ENCODE results near the gene TBC1D8.

Gene TBC1D8

GRCh38 chr2:100993294-100993693, 157.9 kb downstream of the TBC1D8 start:
- no peak for DNase-seq

GRCh38 chr2:100992262-100992661, 158.9 kb downstream of the TBC1D8 start:
- DNase-seq: peak; percentile 55

- DNase-seq: no peak
These were observed 159.8 kb downstream of the TBC1D8 start for GRCh38 chr2:100991404-100991773.

DNA sequence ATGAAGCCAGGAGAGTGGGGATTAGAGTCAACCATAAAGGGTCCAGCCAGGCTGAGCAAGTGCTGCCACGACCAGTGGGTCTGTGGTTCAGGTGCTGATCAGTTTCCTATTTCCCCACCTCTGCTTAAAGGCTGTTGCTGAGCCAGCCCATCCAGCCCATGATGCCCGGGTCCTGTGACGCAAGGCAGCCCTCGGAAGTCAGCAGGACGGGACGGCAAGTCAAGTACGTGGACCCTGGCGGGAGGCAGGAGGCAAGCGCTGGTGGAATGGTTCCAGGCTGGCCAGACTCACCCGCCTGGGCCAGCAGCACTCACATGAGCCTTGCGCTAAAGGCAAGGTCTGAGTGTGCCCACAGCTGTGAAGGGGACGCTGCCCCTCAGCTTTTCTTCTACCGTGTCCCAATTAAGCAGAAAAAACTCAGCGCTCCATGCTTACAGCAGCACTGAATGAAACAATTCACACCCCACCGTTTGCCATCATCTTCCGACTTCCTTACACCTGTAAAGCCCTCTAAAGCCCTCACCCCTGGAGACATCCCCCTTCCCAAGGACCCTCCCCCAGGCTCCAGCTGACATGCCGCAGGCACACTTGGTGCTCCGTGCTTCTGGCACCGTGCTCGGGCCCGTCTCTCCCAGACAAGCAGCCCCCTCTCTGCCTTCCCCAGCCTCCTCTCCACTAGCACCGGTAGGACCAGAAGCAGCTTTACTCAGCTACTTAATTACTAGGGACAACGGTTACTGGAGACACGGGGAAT, 160.4 kb downstream of the TBC1D8 start:
- DNase-seq: no peak

GRCh38 chr2:100990166-100990565, 161.0 kb downstream of the TBC1D8 start:
- DNase-seq: no peak

- DNase-seq: no peak
These were observed 161.5 kb downstream of the TBC1D8 start for GRCh38 chr2:100989666-100990065.

DNA sequence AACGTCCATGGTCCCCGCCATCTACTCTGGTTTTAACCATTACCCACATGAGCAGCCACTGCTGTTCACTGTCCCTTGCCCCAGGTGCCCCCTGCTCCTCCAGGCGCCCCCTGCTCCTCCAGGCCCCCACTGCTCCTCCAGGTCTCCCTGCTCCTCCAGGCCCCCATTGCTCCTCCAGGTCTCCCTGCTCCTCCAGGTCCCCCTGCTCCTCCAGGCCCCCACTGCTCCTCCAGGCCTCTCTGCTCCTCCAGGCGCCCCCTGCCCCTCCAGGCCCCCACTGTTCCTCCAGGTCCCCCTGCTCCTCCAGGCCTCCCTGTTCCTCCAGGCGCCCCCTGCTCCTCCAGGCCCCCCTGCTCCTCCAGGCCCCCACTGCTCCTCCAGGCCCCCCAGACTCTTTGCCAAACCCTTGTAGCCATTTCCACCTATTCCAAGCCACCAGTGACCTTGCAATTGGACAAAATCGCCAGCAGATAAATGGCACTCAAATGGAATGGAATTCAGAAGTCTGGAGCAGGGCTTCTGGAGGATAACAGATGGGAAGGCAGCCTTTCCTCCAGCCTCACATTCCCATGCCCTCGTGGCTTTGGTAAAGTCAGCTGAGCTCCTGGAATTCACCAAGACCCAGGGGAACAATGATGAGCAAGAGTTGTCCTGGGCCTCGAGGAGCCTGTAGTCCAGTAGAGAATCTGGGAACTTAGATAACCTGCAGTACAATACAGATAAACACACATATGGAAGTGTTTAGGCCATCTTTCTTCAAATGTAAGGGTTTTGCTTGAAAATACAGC, 162.4 kb downstream of the TBC1D8 start:
- no peak for DNase-seq

DNA sequence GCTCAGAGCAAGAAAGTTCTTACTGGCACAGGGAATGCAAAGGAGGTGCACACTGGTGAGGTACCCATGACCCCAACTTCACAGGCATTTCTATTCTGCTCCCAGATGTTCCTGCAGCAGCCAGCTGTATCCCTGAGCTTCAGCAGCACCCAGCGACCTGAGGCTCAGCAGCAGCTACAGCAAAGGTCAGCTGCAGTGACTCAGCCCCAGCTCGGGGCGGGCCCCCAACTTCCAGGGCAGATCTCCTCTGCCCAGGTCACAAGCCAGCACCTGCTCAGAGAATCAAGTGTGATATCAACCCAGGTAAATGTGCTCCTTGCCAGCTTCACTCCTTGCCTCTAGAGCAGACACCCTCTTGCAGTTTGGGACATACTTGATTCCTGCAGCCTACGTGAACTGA, 163.2 kb downstream of the TBC1D8 start:
- no peak for DNase-seq

GRCh38 chr2:100987536-100987935, 163.6 kb downstream of the TBC1D8 start:
- DNase-seq: no peak

GRCh38 chr2:100986157-100986556, 165.0 kb downstream of the TBC1D8 start:
- DNase-seq: no peak

DNA sequence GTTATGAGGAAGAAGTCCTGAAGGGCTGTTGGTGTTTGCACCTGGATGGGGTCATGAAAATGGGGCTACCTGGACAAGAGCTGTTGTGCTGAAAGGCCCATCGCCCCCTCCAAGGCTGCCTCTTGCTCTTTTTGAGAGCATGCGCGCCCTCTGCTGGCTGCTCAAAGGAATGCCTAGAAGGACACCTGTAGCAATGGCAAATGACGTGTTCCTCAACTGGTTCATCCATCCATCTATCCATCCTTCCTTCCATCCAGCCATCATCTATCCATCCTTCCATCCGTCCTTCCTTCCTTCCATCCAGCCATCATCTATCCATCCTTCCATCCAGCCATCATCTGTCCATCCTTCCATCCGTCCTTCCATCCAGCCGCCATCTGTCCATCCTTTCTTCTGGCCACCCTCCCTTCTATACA, 166.3 kb downstream of the TBC1D8 start:
- peak; percentile 84 for DNase-seq

- DNase-seq: no peak
These were observed 167.4 kb downstream of the TBC1D8 start for GRCh38 chr2:100983684-100984310.

GRCh38 chr2:100983201-100983600, 168.0 kb downstream of the TBC1D8 start:
- DNase-seq: no peak

DNA sequence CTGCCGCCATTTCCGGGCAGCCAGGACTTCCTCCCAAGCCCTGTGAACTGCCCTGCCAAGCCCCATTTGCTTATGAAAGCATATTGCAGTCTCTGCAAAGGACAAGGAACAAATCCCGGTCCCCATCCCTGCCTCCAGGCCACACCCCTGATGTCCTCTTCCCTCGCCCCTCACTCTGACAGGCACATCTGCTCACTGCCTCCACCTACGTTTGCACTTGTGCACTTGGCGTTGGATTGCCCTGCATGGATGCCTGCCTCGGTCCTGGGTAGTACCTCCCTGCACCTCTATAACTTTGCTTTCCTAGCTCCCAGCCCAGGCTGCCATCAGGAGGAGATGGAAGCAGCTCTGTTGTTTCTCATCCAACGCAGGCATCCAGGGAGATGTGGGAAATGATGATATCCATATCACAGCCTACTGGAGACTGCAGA, 168.7 kb downstream of the TBC1D8 start:
- DNase-seq: no peak

- DNase-seq: no peak
These were observed 170.2 kb downstream of the TBC1D8 start for GRCh38 chr2:100981011-100981410.

DNA sequence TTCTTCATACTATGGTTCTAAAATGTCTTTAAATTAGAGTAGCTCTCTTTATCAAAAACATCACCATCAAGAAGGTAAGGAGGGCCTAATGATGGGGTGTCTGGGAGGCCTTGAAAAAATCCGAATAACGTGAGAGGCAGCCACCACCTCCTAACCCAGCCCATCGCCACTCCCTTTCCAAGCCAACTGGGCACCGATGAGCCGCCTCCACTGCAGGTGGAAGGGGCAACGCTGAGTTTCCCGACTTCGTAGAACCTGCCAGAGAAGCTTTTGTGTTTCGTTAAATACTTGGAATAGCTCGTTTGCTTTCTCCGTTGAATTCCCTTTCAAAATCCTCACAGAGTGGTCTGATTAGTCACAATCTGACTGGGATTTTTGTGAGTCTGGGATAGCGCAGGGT, 171.1 kb downstream of the TBC1D8 start:
- no peak for DNase-seq

DNA sequence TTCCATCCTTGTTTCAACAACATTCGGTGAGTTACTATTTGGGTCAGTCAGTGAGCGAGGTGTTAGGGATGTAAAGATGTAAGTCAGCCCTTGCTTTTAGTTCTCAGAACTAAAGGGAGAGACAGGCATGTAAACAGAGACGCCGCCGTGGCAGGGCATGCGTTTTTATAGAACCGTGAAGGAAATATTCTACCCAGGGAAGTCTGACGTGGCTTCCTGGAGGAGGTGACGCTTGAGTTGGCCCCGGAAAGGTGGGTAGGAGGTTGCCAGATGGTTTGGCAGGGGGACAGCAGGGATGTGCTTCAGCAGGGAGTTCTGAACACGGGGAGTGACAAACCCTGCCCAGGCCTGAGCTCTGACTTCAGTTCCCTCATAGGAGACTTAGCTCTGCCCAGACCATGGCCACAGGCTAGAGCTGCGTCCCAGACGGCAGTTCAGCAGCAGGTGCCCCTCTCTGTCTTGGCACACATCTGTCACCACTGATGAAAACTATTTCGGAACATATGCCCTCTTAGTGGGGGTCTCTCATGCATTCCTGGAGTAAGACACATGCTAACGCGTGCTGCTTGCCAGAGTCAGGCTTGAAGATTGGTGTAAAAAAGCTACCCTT, 172.5 kb downstream of the TBC1D8 start:
- no peak for DNase-seq

DNA sequence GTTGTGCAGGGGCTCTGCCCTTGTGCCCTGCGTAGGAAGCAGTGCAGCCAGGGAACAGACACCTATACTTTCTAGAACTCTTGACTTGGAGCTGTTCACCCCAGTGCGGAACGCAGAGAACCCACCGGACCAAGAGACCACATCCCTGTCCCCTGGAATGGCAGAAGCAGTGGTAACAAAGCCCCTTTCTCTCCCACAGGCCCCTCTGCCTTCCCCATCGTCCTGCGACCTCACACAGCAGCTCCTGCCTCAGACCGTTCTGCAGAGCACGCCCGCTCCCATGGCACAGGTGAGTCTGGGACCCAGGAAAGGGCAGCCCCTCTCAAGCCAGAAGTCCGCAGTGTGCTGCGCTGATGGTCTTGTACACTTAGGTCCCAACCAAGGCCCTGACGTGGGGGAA, 173.7 kb downstream of the TBC1D8 start:
- DNase-seq: no peak

- DNase-seq: no peak
These were observed 174.4 kb downstream of the TBC1D8 start for GRCh38 chr2:100976645-100977391.

DNA sequence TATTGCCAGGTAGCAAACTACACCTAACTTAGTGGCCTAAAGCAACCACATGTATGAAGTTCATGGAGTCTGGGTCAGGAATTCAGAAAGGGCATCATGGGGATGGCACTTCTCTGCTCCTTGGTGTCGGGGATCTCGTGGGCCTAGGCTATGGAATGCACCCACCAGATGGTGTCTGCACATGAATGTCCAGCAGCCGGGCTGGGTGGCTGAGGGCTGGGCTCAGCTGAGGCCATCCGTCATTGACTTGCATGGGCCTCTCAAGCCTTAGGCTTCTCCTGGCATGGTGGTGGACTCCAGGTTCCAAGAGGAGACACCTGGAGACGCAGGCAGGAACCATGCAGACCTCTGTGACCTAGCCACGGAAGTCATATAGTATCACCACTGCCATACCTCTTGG, 175.1 kb downstream of the TBC1D8 start:
- no peak for DNase-seq

DNA sequence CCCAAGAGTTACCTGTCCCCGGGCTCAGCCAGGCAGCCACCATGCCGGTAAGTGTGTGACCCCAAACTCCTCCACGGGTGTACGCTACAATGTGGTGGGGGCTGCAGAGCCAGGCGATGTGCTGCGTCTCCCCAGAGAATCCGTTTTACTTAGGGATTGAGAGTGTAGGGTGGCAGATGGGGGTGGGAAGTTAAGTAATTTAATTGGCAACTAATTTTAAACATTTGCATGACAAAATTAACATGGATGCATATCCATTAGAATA, 175.7 kb downstream of the TBC1D8 start:
- DNase-seq: no peak

- no peak for DNase-seq
These were observed 176.3 kb downstream of the TBC1D8 start for GRCh38 chr2:100974712-100975520.
